Activated CD8-positive, alpha-beta memory T cell treated with anti-CD3 and anti-CD28 coated beads, Interleukin-2, amount 50 U/mL, for 1 hour (primary cell): ENCODE results near the gene PDSS2.

ENCODE experiments used
- DNase-seq: peaks from one replicate; pipeline ENCODE4 v3.0.0-alpha.2; 2020; ENCODE audit errors: extremely low read depth

Gene PDSS2

GRCh38 chr6:107271208-107271790, 188.1 kb downstream of the PDSS2 start:
- DNase-seq, result no peak

GRCh38 chr6:107267634-107268033, 191.7 kb downstream of the PDSS2 start:
- DNase-seq, result no peak

- DNase-seq, result no peak
These were observed 192.4 kb downstream of the PDSS2 start for GRCh38 chr6:107267006-107267405.

GRCh38 chr6:107266563-107266962, 192.8 kb downstream of the PDSS2 start:
- no peak for DNase-seq

GRCh38 chr6:107264357-107264840, 195.0 kb downstream of the PDSS2 start:
- no peak for DNase-seq

GRCh38 chr6:107259951-107260350, 199.4 kb downstream of the PDSS2 start:
- no peak for DNase-seq

GRCh38 chr6:107248147-107248546, 211.2 kb downstream of the PDSS2 start:
- no peak for DNase-seq

GRCh38 chr6:107246972-107247615, 212.3 kb downstream of the PDSS2 start:
- no peak for DNase-seq

GRCh38 chr6:107246249-107246971, 213.0 kb downstream of the PDSS2 start:
- DNase-seq, result no peak

- no peak for DNase-seq
These were observed 214.5 kb downstream of the PDSS2 start for GRCh38 chr6:107244742-107245480.

- DNase-seq, result no peak
These were observed 215.2 kb downstream of the PDSS2 start for GRCh38 chr6:107244082-107244741.

- no peak for DNase-seq
These were observed 215.9 kb downstream of the PDSS2 start for GRCh38 chr6:107243471-107243870.

- no peak for DNase-seq
These were observed 221.2 kb downstream of the PDSS2 start for GRCh38 chr6:107237992-107238660.

GRCh38 chr6:107235511-107235910, 223.9 kb downstream of the PDSS2 start:
- DNase-seq, result no peak

- no peak for DNase-seq
These were observed 224.4 kb downstream of the PDSS2 start for GRCh38 chr6:107235007-107235406.

GRCh38 chr6:107231243-107231642, 228.1 kb downstream of the PDSS2 start:
- no peak for DNase-seq

- no peak for DNase-seq
These were observed 228.9 kb downstream of the PDSS2 start for GRCh38 chr6:107230448-107230847.

- DNase-seq, result no peak
These were observed 229.3 kb downstream of the PDSS2 start for GRCh38 chr6:107230024-107230423.

- no peak for DNase-seq
These were observed 230.6 kb downstream of the PDSS2 start for GRCh38 chr6:107228754-107229153.

GRCh38 chr6:107221519-107221918, 237.8 kb downstream of the PDSS2 start:
- no peak for DNase-seq

- no peak for DNase-seq
These were observed 239.5 kb downstream of the PDSS2 start for GRCh38 chr6:107219851-107220250.
